ENCODE results near the gene CDH12. TPM values are rescaled to one million over a fixed set of nuclear protein-coding genes. Genes with fewer than 3 reads are reported as not detected.
"Not testable (repeated sequence)": the region's sequence is repeated elsewhere in the genome, so short reads cannot be mapped to it uniquely, and the experiment has no call there.

The CDH12 gene
- total and polyA plus RNA-seq, 4 donors = 5.8 to 29.9 (median 8.2) TPM

DNA sequence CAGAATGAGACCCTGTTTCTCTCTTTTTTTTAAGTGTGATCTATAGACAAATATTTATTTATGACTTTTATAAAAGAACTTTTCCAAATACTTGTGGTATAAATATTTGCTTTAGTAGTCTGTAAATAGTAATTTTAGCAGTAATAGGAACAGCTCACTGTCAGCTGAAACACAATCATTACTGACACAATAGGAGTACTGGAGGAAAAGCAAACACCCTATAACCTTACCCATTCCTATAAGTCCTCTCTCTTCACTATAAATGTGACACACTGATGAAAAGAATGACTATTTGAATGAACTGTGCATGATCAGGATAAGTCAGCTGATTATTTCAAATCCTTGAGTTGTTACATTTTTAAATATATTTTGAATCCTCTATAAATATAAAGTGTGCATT, 72.4 kb downstream of the CDH12 start:
- no peak for DNase-seq (ENCODE audit: low read depth in 4 of 6, low spot score in 6 of 6)
- H3K36me3 ChIP-seq (ENCODE audit: control insufficient read depth, insufficient read depth, low read length) = no peaks in the 10 kb centered on the region
- no peaks in the 10 kb centered on the region for H3K4me1 ChIP-seq (ENCODE audit: control insufficient read depth, insufficient read depth, low read length)
- H3K27me3 ChIP-seq (ENCODE audit: control insufficient read depth, insufficient read depth, low read length) = no peaks in the 10 kb centered on the region
- no peaks in the 10 kb centered on the region for H3K9me3 ChIP-seq (ENCODE audit: control insufficient read depth, insufficient read depth, low read length)
- no peak overlapping the region for H3K27ac ChIP-seq (ENCODE audit: low read depth, low read length)
- no peak overlapping the region for H3K4me3 ChIP-seq (ENCODE audit: low read depth, low read length)

DNA sequence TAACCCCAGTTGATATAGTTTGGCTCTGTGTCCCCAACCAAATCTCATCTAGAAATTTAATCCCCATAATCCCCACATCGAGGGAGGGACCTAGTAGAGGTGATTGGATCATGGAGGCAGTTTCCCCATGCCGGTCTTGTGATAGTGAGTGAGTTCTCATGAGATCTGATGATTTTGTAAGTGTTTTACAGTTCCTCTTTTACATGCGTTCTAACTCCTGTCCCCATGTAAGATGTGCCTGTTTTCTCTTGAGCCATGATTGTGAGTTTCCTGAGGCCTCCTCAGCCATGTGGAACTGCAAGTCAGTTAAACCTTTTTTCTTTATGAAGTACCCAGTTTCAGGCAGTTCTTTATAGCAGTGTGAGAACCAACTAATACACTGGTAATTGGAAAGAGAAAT, 73.6 kb downstream of the CDH12 start:
- WGBS (ENCODE audit: insufficient coverage) = 83% methylated on average over 1 of the region's 3 CpGs
- H3K4me1 ChIP-seq (ENCODE audit: control insufficient read depth, insufficient read depth, low read length) = no peaks in the 10 kb centered on the region
- H3K27me3 ChIP-seq (ENCODE audit: control insufficient read depth, insufficient read depth, low read length) = no peaks in the 10 kb centered on the region
- H3K4me3 ChIP-seq (ENCODE audit: low read depth, low read length) = no peak overlapping the region
- no peaks in the 10 kb centered on the region for H3K36me3 ChIP-seq (ENCODE audit: control insufficient read depth, insufficient read depth, low read length)
- no peak for DNase-seq (ENCODE audit: low read depth in 4 of 6, low spot score in 6 of 6)
- H3K27ac ChIP-seq (ENCODE audit: low read depth, low read length) = no peak overlapping the region
- no peaks in the 10 kb centered on the region for H3K9me3 ChIP-seq (ENCODE audit: control insufficient read depth, insufficient read depth, low read length)

DNA sequence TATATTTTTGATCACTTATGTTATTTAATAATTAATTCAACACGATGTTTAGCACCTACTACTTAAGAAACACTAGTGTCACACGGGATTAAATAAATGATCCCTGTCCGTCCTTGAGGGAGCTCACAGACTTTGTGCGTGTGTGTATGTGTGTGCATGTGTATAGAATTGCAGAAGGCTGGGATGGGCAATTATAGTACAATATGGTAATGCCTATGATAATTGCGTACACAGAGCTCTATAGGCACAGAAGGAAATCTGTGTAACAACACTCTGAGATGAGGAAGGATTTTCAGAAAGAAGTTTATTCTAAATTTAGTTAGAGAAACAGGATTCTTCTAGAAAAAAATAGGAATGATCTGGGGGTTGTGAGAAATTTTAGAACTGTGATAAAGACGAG, 76.9 kb downstream of the CDH12 start:
- 97% methylated on average over 4 of the region's 6 CpGs for WGBS (ENCODE audit: insufficient coverage)
- Histone ChIP-seq H3K9me3 (ENCODE audit: control insufficient read depth, insufficient read depth, low read length) (no peaks in the 10 kb centered on the region), H3K4me3 (ENCODE audit: low read depth, low read length) (no peak overlapping the region), H3K36me3 (ENCODE audit: control insufficient read depth, insufficient read depth, low read length) (no peaks in the 10 kb centered on the region), H3K4me1 (ENCODE audit: control insufficient read depth, insufficient read depth, low read length) (no peaks in the 10 kb centered on the region), H3K27ac (ENCODE audit: low read depth, low read length) (no peak overlapping the region), H3K27me3 (ENCODE audit: control insufficient read depth, insufficient read depth, low read length) (no peaks in the 10 kb centered on the region)
- DNase-seq (ENCODE audit: low read depth in 4 of 6, low spot score in 6 of 6) = peak in 1 of 6 donors; percentile 65

DNA sequence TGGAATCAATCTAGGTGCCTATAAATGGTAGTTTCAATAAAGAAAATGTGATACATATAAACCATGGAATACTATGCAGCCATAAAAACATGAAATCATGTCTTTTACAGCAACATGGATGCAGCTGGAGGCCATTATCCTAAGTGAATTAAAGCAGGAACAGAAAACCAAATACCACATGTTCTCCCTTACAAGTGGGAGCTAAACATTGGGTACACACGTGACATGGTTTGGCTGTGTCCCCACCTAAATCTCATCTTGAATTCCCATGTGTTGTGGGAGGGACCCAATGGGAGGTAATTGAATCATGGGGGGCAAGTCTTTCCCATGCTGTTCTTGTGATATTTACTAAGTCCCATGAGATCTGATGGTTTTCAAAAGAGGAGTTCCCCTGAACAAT, 78.9 kb downstream of the CDH12 start:
- no CpG with 5 or more reads among the region's 1 CpG for WGBS (ENCODE audit: insufficient coverage)
- H3K27me3 ChIP-seq (ENCODE audit: control insufficient read depth, insufficient read depth, low read length); H3K9me3 ChIP-seq (ENCODE audit: control insufficient read depth, insufficient read depth, low read length); H3K27ac ChIP-seq (ENCODE audit: low read depth, low read length); DNase-seq (ENCODE audit: low read depth in 4 of 6, low spot score in 6 of 6); H3K36me3 ChIP-seq (ENCODE audit: control insufficient read depth, insufficient read depth, low read length); H3K4me1 ChIP-seq (ENCODE audit: control insufficient read depth, insufficient read depth, low read length); H3K4me3 ChIP-seq (ENCODE audit: low read depth, low read length): not testable (repeated sequence)

DNA sequence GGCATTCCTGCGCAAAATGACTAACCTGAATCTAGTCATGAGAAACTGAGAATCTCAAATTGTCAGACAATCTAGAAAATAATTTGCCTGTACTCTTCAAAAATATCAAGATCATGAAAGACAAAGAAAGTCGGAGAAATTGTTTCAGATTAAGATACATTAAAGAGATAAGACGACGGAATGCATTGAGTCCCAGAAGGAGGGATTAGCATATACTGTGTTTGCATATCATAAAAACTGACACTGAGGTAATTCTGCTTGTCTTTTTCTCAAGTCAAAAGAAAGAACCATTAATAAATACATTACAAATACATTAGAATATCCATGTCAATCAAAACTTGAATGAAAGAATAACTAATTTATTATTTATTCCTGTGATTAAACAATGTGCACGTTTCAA, 88.4 kb downstream of the CDH12 start:
- no CpG with 5 or more reads among the region's 5 CpGs for WGBS (ENCODE audit: insufficient coverage)
- Histone ChIP-seq H3K4me3 (ENCODE audit: low read depth, low read length) (no peak overlapping the region), H3K9me3 (ENCODE audit: control insufficient read depth, insufficient read depth, low read length) (no peaks in the 10 kb centered on the region)

DNA sequence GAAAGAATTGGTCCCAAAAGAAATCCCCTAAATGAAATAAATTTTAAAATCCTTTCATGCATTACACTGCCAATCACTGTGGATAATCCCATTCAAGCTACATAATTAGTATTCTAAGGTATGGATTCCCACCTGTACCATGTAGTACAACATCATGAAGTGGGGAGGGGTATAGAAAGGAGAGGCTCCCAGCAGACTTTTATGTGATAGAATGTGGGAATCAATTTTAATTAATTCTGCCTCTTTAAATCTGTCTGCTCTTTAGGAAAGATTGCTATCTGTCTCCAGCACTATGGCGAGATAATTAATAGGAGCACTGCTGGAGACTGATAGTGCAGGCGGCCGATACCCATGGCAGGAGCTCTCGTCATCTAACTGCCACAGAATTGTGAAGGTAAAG, 95.4 kb downstream of the CDH12 start:
- H3K4me3 ChIP-seq (ENCODE audit: low read depth, low read length) = no peak overlapping the region
- peak in 1 of 6 donors; percentile 47 for DNase-seq (ENCODE audit: low read depth in 4 of 6, low spot score in 6 of 6)
- no peaks in the 10 kb centered on the region for H3K36me3 ChIP-seq (ENCODE audit: control insufficient read depth, insufficient read depth, low read length)
- H3K27me3 ChIP-seq (ENCODE audit: control insufficient read depth, insufficient read depth, low read length) = no peaks in the 10 kb centered on the region
- WGBS (ENCODE audit: insufficient coverage) = no CpG with 5 or more reads among the region's 4 CpGs
- no peak overlapping the region for H3K27ac ChIP-seq (ENCODE audit: low read depth, low read length)
- H3K9me3 ChIP-seq (ENCODE audit: control insufficient read depth, insufficient read depth, low read length) = no peaks in the 10 kb centered on the region
- no peaks in the 10 kb centered on the region for H3K4me1 ChIP-seq (ENCODE audit: control insufficient read depth, insufficient read depth, low read length)

More for the DNA sequence above, 88.4 kb downstream of the CDH12 start:
- no peaks in the 10 kb centered on the region for H3K36me3 ChIP-seq (ENCODE audit: control insufficient read depth, insufficient read depth, low read length)
- no peak for DNase-seq (ENCODE audit: low read depth in 4 of 6, low spot score in 6 of 6)
- no peak overlapping the region for H3K27ac ChIP-seq (ENCODE audit: low read depth, low read length)
- no peaks in the 10 kb centered on the region for H3K27me3 ChIP-seq (ENCODE audit: control insufficient read depth, insufficient read depth, low read length)
- H3K4me1 ChIP-seq (ENCODE audit: control insufficient read depth, insufficient read depth, low read length) = no peaks in the 10 kb centered on the region

DNA sequence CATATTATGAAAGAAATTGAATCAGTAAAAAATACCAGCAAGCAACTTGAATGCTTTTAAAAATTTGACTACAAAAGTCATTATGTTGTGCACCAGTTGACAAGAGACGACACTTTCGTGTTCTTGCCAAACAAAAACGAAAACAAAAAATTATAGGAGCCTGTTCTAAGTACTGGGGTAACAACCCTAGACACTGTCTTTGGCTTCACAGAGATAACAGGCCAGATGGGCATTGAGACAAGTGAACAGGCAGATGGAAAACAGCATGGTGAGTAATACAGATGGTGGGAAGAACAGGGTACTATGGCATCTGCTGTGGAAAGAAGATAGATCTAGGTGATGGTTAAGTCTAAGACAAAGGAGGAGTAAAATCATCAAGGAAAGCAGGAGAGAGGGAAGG, 99.0 kb downstream of the CDH12 start:
- Histone ChIP-seq H3K4me1 (ENCODE audit: control insufficient read depth, insufficient read depth, low read length) (no peaks in the 10 kb centered on the region), H3K36me3 (ENCODE audit: control insufficient read depth, insufficient read depth, low read length) (no peaks in the 10 kb centered on the region), H3K9me3 (ENCODE audit: control insufficient read depth, insufficient read depth, low read length) (no peaks in the 10 kb centered on the region), H3K27ac (ENCODE audit: low read depth, low read length) (no peak overlapping the region), H3K27me3 (ENCODE audit: control insufficient read depth, insufficient read depth, low read length) (no peaks in the 10 kb centered on the region), H3K4me3 (ENCODE audit: low read depth, low read length) (no peak overlapping the region)
- DNase-seq (ENCODE audit: low read depth in 4 of 6, low spot score in 6 of 6) = peak in 1 of 6 donors; percentile 18
- 83% methylated on average over 1 of the region's 3 CpGs for WGBS (ENCODE audit: insufficient coverage)

DNA sequence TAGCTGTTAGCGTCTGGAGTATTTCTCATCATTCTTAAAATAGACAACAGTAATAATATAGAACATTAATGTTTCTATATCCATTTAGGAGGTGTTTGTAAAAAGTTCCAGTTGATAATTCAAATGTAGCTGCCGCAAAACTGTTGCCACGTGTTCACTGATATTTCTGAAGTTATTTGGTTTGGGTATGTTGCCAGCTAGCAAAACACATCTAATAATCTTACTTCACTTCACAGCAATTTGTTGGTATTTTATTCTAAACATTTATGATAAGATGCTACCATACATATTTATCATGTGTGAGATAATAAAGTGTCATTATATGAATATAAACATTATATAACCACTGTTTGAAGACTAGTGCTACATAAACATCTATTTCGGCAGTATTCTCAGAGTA, 101.6 kb downstream of the CDH12 start:
- H3K4me3 ChIP-seq (ENCODE audit: low read depth, low read length) = no peak overlapping the region
- WGBS (ENCODE audit: insufficient coverage) = no CpG with 5 or more reads among the region's 4 CpGs
- no peaks in the 10 kb centered on the region for H3K4me1 ChIP-seq (ENCODE audit: control insufficient read depth, insufficient read depth, low read length)
- no peaks in the 10 kb centered on the region for H3K36me3 ChIP-seq (ENCODE audit: control insufficient read depth, insufficient read depth, low read length)
- no peak overlapping the region for H3K27ac ChIP-seq (ENCODE audit: low read depth, low read length)
- no peaks in the 10 kb centered on the region for H3K27me3 ChIP-seq (ENCODE audit: control insufficient read depth, insufficient read depth, low read length)
- no peak for DNase-seq (ENCODE audit: low read depth in 4 of 6, low spot score in 6 of 6)
- no peaks in the 10 kb centered on the region for H3K9me3 ChIP-seq (ENCODE audit: control insufficient read depth, insufficient read depth, low read length)

DNA sequence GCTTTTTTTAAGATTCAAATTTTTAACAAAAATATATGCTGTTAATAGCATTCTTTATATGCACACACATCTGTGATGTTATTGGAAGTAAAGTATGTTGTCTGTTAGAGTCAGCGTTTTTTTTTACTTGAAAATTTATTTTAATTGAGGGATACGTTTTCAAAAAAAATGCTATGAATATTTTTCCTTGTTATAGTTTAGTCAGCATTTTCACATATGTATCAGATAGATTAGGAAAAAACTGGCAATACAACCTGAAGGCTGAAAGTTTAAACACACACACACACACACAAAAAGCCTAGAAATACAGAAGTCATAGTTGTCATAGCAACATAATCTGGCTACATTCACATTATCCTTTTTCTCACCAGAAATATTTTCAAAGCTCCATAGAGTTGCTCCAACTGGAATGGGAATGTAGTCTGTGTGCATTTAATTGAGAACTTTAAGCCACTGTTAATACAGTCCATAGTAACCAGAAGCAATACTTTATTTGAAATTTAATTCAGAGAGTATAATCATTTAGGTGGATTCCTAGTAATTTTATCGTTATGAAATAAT, 116.6 kb downstream of the CDH12 start:
- no CpG with 5 or more reads among the region's 3 CpGs for WGBS (ENCODE audit: insufficient coverage)

DNA sequence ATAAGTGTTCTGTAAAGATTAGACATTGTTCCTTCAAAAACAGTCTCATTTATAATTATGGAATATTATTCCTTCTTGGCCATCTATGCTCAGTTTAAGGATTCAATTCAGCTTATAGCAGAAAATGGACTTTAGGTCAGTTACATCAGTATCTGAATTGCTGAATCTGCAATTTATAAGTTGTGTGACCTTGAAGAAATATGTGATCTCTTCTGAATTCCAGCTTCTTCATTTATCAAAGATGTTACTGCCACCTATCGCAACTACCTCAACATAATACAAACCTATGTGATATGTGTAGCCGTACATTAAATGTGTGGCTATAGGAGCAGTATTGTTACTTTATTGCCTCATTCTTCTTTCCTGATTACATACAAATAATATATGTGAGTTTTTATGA, 118.2 kb downstream of the CDH12 start:
- H3K27ac ChIP-seq (ENCODE audit: low read depth, low read length) = no peak overlapping the region
- no peak for DNase-seq (ENCODE audit: low read depth in 4 of 6, low spot score in 6 of 6)
- no peaks in the 10 kb centered on the region for H3K36me3 ChIP-seq (ENCODE audit: control insufficient read depth, insufficient read depth, low read length)
- no peaks in the 10 kb centered on the region for H3K27me3 ChIP-seq (ENCODE audit: control insufficient read depth, insufficient read depth, low read length)
- H3K9me3 ChIP-seq (ENCODE audit: control insufficient read depth, insufficient read depth, low read length) = no peaks in the 10 kb centered on the region
- H3K4me3 ChIP-seq (ENCODE audit: low read depth, low read length) = no peak overlapping the region
- H3K4me1 ChIP-seq (ENCODE audit: control insufficient read depth, insufficient read depth, low read length) = no peaks in the 10 kb centered on the region
- no CpG with 5 or more reads among the region's 2 CpGs for WGBS (ENCODE audit: insufficient coverage)

More for the DNA sequence above, 116.6 kb downstream of the CDH12 start:
- no peaks in the 10 kb centered on the region for H3K9me3 ChIP-seq (ENCODE audit: control insufficient read depth, insufficient read depth, low read length)
- no peak overlapping the region for H3K27ac ChIP-seq (ENCODE audit: low read depth, low read length)
- H3K4me1 ChIP-seq (ENCODE audit: control insufficient read depth, insufficient read depth, low read length) = no peaks in the 10 kb centered on the region
- no peaks in the 10 kb centered on the region for H3K36me3 ChIP-seq (ENCODE audit: control insufficient read depth, insufficient read depth, low read length)
- no peaks in the 10 kb centered on the region for H3K27me3 ChIP-seq (ENCODE audit: control insufficient read depth, insufficient read depth, low read length)
- H3K4me3 ChIP-seq (ENCODE audit: low read depth, low read length) = no peak overlapping the region
- DNase-seq (ENCODE audit: low read depth in 4 of 6, low spot score in 6 of 6) = peak in 2 of 6 donors; percentile 26 to 41
